ENCODE results near the gene CNPY1. TPM values are rescaled to one million over a fixed set of nuclear protein-coding genes. Genes with fewer than 3 reads are reported as not detected.

CNPY1 gene
- total RNA-seq, 4 donors from 2014 or later: not detected

GRCh38 chr7:155571581-155572345, 25.4 kb upstream of the CNPY1 start:
- H3K27me3 ChIP-seq: peaks cover 29% of the 10 kb centered on the region
- no peak for DNase-seq (ENCODE audit: low spot score in 2 of 2)
- H3K4me3 ChIP-seq: no peak overlapping the region
- no peaks in the 10 kb centered on the region for H3K36me3 ChIP-seq
- no peaks in the 10 kb centered on the region for H3K4me1 ChIP-seq
- TF ChIP-seq POLR2A (IDR thresholded peaks at IDR 0.05) (no peak), POLR2AphosphoS5 (IDR thresholded peaks at IDR 0.05) (no peak), CTCF (IDR thresholded peaks at IDR 0.05) (no peak), EP300 (IDR thresholded peaks at IDR 0.05) (no peak)
- H3K9me3 ChIP-seq: no peaks in the 10 kb centered on the region
- H3K27ac ChIP-seq: no peak overlapping the region
- 51% methylated on average over 10 of the region's 11 CpGs for WGBS

DNA sequence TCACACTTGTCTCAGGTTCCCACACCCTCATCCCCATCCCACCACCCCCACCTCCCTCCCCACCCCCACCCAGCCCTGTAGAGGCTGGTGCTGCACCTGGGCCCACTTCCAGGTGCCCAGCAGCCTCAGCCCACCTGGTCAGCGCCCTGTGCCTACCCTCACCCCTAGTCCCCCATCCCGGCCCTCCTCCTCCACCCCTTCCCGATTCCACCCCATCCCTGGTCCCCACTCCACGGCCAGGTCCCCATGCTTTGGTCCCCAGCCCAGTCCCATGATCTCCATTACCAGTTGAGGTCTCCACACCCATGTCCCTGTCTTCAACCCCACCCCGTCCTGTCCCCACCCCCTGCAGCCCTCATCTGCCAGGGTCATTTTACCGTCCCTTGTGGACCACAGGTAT, 24.6 kb upstream of the CNPY1 start:
- no peak for TF ChIP-seq POLR2A (IDR thresholded peaks at IDR 0.05)
- no peak for TF ChIP-seq EP300 (IDR thresholded peaks at IDR 0.05)
- no peak for TF ChIP-seq CTCF (IDR thresholded peaks at IDR 0.05)
- TF ChIP-seq POLR2AphosphoS5 (IDR thresholded peaks at IDR 0.05): no peak
- Histone ChIP-seq H3K4me1 (no peaks in the 10 kb centered on the region), H3K9me3 (no peaks in the 10 kb centered on the region), H3K27ac (no peak overlapping the region), H3K36me3 (no peaks in the 10 kb centered on the region), H3K4me3 (no peak overlapping the region), H3K27me3 (peaks cover 29% of the 10 kb centered on the region)
- 87% methylated on average over 6 of the region's 6 CpGs for WGBS
- no peak for DNase-seq (ENCODE audit: low spot score in 2 of 2)

- Histone ChIP-seq H3K9me3 (no peaks in the 10 kb centered on the region), H3K27me3 (peaks cover 29% of the 10 kb centered on the region), H3K4me3 (no peak overlapping the region), H3K36me3 (no peaks in the 10 kb centered on the region), H3K4me1 (no peaks in the 10 kb centered on the region), H3K27ac (no peak overlapping the region)
- no peak for DNase-seq (ENCODE audit: low spot score in 2 of 2)
- no peak for TF ChIP-seq POLR2A (IDR thresholded peaks at IDR 0.05)
- no peak for TF ChIP-seq EP300 (IDR thresholded peaks at IDR 0.05)
- TF ChIP-seq POLR2AphosphoS5 (IDR thresholded peaks at IDR 0.05): no peak
- no peak for TF ChIP-seq CTCF (IDR thresholded peaks at IDR 0.05)
- 75% methylated on average over 8 of the region's 28 CpGs for WGBS
These were observed 24.0 kb upstream of the CNPY1 start for GRCh38 chr7:155570171-155570958.

DNA sequence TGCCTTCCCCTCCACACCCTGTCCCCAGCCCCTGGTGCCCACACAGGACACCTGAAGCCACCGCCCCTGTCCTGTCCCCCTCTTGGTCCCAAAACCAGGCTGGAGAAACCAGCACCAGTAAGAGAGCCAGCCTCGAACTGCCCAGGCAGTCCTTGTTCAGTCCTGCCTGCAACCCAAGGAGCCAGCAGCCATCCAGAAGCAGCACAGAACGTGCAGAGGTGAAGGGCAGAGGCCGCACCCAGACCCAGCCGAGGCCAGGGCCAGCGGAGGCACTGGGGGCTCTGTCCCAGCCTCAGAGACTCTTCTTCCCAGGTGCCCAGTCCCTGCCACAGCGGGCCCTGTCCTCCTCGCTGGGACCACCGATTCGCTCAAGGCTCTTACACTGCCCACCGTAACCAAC, 23.3 kb upstream of the CNPY1 start:
- no peak for TF ChIP-seq EP300 (IDR thresholded peaks at IDR 0.05)
- no peak for DNase-seq (ENCODE audit: low spot score in 2 of 2)
- WGBS: 97% methylated on average over 6 of the region's 11 CpGs

GRCh38 chr7:155568842-155569494, 22.6 kb upstream of the CNPY1 start:
- TF ChIP-seq POLR2AphosphoS5 (IDR thresholded peaks at IDR 0.05) (no peak), EP300 (IDR thresholded peaks at IDR 0.05) (no peak), CTCF (IDR thresholded peaks at IDR 0.05) (no peak), POLR2A (IDR thresholded peaks at IDR 0.05) (no peak)
- DNase-seq (ENCODE audit: low spot score in 2 of 2): no peak
- 77% methylated on average over 10 of the region's 10 CpGs for WGBS
- Histone ChIP-seq H3K4me1 (no peaks in the 10 kb centered on the region), H3K27me3 (peaks cover 38% of the 10 kb centered on the region), H3K9me3 (no peaks in the 10 kb centered on the region), H3K27ac (no peak overlapping the region), H3K36me3 (no peaks in the 10 kb centered on the region), H3K4me3 (no peak overlapping the region)

More for the DNA sequence above, 23.3 kb upstream of the CNPY1 start:
- Histone ChIP-seq H3K9me3 (no peaks in the 10 kb centered on the region), H3K36me3 (no peaks in the 10 kb centered on the region), H3K27me3 (peaks cover 33% of the 10 kb centered on the region), H3K4me1 (no peaks in the 10 kb centered on the region), H3K4me3 (no peak overlapping the region), H3K27ac (no peak overlapping the region)

Measured in suprapubic skin (tissue), 4 donors.